SKM-1 (cell line): ENCODE data around the gene HEG1.

Experiments
- DNase-seq: peaks from one replicate; lab custom pipeline; 2025; ENCODE audit not compliant: unreplicated experiment; lab: John Stamatoyannopoulos, UW

Gene HEG1

DNA sequence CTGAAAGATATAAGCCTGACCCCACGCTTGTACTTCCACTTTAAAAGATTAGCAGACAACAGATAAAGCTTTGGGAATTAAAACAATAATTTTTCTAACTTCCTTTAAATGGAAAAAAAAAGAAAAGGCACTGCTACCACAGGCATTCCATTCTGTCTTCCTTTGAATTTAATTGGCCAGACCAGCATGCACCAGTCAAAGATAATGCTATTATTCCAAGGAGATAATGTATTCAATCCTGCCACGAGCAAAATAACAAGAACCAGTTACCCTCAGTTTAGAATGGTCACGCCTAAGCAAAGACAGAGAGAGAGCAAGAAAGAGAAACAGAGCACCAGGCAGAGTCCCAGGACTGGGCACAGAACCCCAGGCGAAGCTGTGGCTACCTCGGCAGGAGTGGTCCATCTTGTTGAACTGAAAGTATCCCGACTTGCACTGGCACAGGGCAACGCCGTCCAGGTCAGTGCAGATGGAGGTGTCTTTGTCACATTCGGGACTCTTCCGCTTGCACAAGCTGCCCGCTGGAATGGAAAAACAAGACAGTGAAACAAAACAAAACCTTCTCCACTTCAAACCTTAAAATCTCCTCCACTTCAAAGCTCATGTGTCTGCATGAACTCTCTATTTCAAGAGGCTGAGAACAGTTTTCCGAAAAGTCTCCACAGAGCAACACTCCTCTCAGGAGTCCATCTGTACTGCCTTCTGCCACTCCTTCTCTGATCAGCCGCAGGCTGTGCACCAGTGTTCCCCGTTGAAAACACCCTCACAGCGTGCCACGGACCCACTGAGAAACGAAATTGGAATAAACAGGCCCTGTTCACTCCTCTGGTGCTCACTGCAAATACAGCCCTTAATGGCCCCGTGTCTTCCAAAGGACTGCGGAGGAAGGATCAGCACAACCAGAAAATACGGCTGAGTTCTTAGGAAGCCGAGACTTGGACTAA is 58.2 kb downstream of the HEG1 start:
- DNase-seq: no peak

DNA sequence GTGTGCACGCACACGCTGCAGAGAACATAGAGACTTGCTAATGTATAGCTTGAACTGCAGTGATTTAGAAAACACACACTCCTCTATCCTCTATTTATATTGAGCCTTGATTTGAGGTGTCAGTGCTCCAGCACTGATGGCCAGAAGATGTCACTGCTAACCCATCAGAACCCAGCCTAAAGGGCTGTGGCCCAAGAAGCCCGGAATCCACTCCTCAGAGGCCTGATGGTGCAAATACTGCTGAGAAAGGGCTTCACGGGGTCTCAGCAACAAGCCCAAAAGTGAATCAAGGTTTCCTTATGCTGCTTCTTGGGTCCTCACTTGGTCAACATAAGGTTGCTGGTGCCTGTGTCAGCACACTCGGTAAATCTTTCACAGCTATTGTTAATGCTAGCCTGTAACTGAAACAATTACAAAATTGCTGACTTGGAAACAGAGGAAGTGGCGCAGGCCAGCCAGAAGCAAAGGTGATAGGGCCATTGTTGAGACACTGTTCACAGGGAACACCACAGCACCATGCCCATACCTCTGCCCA is 60.3 kb downstream of the HEG1 start:
- DNase-seq: no peak

DNA sequence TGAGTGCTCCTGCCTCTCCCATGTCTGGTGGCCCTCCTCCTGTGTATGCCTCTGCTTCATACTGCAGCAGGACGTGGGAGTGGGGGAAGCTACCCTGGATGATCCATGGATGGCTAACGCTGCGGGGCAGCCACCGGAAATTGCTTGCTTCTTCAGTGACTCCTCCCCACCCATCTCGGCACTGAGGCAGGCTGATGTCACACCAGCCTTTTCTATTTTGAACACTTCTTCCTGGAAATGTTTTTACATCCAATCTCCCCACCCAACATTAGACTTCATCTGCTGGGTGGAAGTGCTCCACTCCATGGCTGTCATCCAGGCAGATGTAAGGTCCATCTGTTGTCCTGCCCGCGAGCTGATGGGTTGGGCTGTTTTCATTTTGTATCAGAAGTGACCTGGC is 62.3 kb downstream of the HEG1 start:
- no peak for DNase-seq

DNA sequence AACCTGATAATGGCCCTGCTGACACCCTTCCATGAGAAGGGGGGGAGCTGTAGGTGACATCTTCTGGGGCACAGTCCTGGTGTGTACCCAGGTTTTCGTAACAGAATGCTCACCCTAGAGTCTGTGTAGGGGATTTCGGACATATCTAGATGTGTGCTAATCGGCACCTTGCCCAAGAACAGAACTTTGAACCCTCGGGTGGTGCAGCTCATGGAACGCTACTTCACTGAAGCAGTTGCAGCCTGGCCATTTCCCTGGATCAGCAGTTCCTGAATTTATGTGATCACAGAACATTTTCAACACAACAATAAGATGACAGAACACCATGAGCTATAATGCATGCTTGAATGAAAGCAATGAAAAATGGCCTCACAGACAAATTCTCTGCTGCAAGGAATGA is 63.8 kb downstream of the HEG1 start:
- no peak for DNase-seq

DNA sequence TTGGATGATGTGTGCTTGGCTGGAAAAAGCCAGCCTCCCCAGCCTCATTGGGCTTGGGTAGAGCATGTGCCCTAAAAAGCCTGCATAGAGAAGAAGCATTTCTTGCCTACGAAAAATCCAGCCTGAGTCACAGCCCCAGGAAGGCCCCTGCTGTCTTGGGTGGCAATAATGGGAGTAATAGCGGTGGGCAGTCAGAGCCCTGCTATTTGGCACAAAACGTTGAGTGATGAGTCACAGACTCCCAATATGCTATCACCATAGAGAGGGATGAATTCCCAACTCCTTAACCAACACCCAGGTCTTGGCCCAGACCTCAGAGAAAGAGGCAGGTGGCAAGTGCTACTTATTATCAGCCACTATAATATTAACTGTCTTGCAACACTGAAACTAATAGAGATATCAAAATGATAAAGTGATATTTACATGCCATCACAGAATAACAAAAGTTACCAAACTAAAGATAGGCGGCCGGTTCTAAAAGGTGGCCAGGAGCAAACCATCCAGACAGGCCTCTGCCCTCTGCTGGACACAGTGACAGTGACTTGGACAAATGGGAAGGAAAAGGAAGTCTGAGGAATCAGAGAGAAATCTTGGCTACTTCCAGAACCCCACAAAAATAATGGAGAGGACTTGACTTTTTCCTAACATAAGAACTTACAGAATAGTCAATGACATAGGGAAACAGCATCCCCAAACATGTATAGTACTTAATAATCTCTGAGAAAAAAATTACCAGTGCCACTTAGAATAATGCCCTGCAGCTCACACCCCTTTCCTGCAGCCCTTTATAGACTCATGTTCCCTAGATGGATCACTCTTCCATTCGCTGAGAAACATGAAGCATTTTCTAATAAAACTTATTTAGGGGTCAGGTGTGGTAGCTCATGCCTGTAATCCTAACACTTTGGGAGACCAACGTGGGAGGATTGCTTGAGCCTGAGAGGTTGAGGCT is 69.3 kb downstream of the HEG1 start:
- no peak for DNase-seq

DNA sequence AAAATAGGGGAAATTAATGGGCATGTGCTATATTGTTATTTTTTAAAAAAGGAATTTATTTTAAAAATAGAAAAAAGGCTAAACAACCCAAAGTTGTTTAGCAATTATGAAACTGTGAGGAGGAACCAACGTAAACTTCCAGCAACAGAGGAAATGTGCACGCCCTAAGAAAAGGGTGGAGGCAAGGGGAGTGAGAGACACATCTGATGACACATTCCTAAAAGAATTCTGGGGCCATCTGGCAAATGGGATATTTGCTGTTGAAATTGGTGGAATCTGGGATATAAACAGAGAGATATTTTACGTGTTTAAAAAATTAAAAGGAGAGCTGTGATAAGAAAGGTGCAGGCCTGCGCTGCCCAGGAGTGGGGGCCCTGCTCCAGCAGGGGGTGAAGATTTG is 70.4 kb downstream of the HEG1 start:
- DNase-seq: no peak

DNA sequence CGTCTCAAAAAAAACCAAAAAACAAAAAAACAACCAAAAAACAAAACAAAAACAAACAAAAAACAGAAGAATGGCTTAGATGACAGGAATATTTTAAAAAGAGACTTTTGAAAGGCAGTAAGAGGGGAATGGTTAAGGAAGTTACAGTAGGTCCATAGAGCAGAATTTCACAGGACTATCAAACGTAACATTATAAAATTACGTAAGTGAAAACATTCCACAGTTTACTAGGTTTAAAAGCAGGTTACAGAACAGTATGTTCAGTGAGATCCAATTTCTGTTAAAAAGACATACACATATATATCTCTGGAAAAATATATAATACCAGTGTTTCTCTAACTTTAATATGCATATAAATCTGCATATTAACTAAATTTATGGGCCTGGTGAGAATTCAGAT is 71.0 kb downstream of the HEG1 start:
- no peak for DNase-seq

DNA sequence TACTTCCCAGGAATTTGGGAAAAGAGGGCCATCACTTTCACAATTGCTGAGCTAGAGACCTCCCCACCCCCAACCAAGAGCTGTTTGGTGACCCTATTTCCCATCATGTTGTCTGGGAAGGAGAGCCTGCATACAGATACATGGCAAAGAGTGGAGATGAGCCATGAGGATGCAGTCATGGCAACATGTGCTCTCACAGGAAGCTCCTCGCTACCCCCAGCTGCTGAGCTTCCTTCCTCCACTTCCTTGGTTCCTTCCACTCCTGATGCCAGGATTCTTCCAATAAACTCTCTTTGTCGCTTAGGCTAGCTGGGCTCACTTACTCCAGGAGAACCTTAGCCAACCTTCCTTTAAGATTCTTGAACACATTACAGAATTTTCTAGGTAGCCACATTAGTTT is 72.9 kb downstream of the HEG1 start:
- DNase-seq: no peak

DNA sequence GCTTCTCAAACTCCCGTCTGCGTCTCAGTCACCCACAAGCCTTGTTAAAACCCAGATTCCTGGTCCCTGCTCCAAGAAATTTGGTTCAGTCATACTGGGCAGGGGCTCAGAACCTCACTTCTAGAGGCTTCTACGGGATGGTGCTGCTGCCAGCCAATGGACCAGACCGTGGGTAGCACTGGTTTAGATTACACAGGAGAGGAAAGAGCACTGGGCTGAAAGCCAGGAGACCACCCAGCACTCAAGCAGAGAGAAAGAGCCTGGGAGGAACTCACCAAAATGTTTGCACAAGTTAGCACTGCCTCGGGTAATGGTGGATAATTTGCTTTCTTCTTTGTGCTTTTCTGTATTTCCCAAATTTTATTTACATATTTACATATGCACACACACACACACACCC is 74.3 kb downstream of the HEG1 start:
- no peak for DNase-seq

DNA sequence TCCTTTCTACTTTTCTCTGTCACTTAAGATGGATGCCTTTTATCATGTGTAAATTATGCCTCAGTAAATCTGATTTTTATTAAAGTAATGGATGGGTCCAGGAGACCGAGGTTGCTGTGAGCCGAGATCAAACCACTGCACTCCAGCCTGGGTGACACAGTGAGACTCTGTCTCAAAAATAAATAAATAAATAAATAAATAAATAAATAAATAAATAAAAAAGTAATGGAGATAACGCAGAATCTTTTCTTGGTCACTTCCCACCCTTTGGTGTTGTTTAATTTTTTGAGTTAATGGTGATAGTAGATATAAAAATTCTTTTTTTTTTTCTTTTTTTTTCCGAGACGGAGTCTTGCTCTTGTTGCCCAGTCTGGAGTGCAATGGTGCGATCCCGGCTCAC is 77.2 kb downstream of the HEG1 start:
- no peak for DNase-seq

DNA sequence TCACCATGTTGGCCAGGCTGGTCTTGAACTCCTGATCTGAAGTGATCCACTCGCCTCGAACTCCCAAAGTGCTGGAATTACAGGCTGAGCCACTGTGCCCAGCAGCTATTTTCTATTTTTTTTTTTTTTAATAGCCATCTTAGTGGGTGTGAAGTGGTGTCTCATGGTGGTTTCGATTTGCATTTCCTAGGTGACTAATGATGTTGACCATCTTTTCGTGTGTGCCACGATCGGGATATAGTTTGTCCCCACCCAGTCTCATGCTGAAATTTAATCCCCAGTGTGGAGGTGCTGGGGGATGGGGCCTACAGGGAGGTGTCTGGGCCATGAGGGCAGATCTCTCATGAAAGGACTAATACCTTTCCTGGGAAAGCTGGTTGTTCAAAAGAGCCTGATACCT is 79.4 kb downstream of the HEG1 start:
- no peak for DNase-seq

DNA sequence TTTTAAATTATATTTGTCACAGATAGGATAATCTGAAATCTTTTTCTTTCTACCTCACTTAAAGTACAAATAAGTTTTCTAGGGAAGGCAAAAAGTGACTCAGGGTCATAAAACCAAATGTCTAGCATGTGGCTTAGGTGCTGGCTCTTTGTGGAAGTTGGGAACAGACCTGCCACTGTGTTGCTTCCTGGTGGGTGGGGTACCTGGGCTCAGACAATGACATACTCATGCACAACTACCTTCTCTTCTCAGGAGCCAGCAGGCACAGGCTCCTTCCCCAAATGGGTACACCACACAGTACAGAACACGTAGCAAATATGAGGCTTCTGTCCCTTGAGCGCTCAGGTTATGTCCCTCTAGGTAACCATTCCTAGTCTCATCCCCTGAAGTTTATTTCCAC is 81.1 kb downstream of the HEG1 start:
- no peak for DNase-seq

DNA sequence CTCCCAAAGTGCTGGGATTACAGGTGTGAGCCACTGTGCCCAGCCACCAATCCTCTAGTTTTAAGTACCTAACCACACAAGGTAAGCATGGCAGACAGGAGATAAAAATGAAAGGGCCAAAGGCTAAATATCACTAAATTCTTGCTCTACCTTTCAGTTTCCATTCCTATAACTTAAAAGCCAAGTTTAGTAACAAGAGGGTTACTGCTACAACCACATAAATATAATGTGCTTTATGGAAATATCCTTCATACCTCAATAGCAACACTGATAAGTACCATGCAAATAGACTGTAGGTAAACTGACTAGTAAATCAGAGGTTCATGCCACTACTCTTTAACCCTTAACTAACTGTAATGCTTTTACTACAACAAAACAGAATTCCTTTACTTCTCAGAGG is 82.5 kb downstream of the HEG1 start:
- no peak for DNase-seq

DNA sequence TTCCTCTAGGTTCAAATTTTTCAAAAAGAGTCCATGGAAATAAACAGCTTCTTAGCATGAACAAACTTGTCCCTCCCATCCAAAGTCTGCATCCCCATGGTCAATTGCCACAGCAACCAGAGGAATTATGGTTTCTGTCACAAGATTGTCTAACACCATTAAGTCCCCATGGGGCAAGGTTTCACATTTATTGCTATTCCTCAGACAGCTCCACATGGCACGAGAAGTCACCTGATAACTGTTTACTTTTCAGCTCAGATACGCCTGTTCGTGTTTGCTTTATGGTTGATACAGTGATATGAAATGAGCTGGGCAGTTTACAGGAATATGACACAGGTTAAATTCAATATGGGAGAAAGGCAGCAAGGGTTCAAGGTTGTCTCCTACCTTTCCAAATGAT is 83.3 kb downstream of the HEG1 start:
- no peak for DNase-seq

DNA sequence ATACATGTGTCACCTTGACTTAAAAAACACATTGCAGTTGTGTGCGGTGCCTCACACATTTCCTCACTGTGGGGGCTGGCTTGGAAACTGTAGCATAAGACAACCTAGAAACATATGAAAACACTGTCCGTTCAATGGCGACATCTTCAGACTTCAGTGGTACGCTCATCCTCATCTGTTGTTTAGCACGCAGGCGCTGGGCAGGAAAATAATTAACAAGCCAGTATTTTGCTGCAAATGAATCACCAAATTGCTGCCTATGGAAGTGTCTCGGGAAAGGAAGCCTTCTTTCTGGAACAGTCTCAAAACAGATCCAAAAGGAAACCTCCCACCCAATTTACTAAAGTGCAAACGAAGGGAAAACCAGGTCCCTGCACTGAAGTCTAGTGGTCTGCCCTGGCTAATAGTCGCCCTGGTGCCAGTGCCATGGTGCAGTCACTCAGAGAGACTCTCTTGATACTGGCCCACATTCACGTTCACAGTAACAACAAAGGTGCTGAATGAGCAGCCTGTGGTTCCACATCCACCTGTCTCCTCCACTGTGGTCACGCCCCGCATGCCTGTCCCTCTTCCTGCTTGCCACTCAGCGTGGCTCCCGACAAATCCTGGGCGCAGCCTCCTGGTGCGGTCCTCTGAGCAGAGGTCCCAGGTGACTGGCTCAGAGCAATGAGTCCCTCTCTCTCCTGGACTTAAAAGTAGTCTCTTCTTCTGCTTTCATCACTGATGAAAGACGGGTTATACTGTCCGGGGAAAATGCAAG is 85.7 kb downstream of the HEG1 start:
- DNase-seq: no peak

DNA sequence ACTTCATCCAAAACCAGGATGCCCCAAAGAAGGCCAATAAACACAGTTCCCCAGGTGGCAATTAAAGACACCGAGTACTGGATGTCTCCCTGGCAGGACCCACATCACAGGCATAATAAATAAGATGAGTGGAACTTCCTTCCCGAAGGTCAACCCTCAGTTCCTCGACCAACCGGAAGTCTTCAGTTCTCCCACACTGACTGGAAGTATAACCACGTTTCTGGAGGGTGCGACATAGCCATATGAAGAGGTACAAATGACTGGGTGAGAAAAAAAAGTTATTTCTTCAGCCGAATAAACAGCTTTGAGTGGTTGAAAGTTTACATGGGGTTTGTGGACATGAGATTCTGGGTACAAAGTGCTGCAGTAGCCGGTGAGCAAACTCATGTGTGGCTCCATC is 86.6 kb downstream of the HEG1 start:
- DNase-seq: no peak

DNA sequence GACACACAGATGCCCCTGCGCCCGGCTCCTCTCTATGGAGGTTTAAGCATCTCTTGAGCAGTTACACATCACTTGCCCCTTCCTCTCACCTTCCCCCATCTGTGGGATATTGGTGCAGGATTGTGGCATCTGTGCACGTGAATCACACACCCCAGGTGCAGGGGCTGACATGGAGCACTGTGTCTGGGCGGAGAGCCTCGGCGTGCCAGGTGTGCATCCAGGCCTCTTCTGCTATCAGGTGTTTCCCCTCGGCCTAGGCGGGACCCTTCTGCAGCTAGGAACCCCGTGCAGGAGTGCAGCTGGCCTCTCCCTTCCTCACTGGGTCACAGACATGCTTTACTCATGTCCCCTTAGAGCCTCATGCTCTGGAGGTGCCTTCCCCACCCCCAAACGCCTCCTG is 87.8 kb downstream of the HEG1 start:
- no peak for DNase-seq

DNA sequence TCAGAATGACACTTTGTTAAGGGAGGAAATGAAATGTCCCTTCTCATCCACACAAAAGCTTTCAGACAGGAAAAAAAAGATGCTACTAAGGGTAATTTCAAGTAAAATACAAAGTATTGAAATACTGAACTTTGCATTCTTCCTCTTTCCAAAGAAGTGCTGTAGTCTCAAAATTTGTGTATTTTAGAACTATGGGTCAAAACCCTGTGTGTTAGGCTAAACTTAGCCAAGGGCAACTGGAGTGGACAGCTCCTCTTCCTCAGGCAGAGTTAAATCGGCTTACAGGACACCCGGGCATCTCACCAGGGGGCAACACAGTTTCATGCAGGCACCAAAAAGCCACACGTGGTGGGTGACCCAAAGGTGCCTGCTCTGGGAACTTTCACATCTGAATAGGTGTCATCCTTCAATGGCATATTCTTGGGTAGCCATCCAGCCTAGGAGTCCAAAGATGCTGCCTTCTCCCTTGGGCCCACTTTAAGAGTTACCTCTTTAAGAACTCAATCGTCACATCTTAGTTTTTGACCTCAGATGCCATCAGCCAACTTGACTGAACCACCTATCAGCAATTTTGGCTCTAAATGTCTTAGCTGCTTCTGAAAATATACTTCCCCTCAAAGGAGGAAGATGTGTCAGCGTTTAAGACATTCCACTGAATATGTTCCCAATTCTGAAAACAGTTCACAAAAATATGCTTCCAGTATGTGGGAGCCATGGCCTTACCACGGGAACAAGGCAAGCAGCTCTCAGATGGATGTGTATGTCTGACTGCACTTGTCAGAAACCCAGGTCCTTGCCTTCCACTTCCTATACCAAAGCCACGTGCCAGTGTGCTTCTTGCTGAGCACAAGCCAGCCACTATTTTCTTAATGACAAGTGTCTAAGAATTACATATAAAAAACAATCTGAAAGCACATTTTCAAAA is 89.0 kb downstream of the HEG1 start:
- DNase-seq: no peak

DNA sequence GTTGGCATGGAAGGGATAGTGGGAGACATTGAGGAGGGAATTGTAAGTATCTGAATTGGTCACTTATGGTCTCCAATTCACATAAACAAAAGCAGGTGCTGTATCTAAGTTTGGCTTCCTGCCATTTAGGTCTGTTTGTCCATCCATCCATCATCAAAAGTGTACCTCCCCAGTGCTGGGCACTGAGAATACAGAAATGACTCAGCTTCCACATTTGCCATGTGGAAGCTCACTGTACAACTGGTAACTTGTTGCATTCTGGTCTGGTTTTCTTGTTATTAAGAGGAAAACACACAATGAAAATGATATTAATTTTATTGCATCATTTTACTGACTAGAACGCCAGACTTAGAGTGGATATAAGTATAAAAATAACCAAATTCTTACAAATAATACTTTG is 90.4 kb downstream of the HEG1 start:
- no peak for DNase-seq

DNA sequence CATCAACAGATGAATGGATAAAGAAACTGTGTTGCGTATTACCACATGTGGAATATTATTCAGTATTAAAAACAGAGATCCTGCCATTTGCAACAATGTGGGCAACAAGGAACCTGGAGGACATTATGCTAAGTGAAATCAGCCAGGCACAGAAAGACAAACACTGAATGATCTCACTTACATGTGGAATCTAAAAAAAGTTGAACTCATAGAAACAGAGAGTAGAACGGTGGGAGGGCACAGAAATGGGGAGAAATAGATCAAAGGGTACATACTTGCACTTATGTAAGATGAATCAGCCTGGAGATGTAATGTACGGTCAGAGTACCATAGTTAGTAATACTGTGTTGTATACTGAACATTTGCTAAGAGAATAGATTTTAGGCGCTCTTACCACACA is 91.4 kb downstream of the HEG1 start:
- no peak for DNase-seq
